HEK293 (cell line): ENCODE data around the gene ACAP3.

ENCODE experiments used
- CTCF ChIA-PET: fragments of 350-600 bp; formaldehyde crosslinking; extraction: SDS; loops from one replicate; lab custom pipeline; 2021; ENCODE audit warnings: antibody characterized with exemption; lab: Yijun Ruan, JAX
- POLR2A ChIA-PET: fragments of 300-600 bp; formaldehyde crosslinking; extraction: SDS; loops from one replicate; lab custom pipeline; 2020; ENCODE audit warnings: antibody characterized with exemption, inconsistent platforms; lab: Yijun Ruan, JAX
- H3K27ac ChIP-seq: fragments of 200-500 bp; sonication (Bioruptor generic); 2 replicates; pipeline ENCODE4 v1.5.1; 2014; ENCODE audit warnings: low read depth, low read length, control low read depth, inconsistent platforms; ENCODE audit errors: extremely low read depth
- H3K36me3 ChIP-seq, 2 experiments: fragments of 200-500 bp in 1 of 2; sonication (Bioruptor generic) in 1 of 2; 1 replicate in 1 of 2; 2 replicates in 1 of 2; pipeline ENCODE4 v1.5.1; 2014 to 2017; ENCODE audit warnings: inconsistent platforms in 2 of 2, low read length in 2 of 2; ENCODE audit not compliant: control insufficient read depth in 2 of 2, insufficient read depth in 1 of 2
- H3K4me1 ChIP-seq: fragments of 200-500 bp; sonication (Bioruptor generic); 2 replicates; pipeline ENCODE4 v1.5.1; 2014; ENCODE audit warnings: mild to moderate bottlenecking, low read length, inconsistent platforms; ENCODE audit not compliant: control insufficient read depth, insufficient read depth
- H3K4me3 ChIP-seq: 2 replicates; pipeline ENCODE4 v1.5.1; 2011; ENCODE audit warnings: low read depth, mild to moderate bottlenecking, control low read depth, low read length, moderate library complexity
- H3K9me3 ChIP-seq: fragments of 200-500 bp; sonication (Bioruptor generic); 2 replicates; pipeline ENCODE4 v1.5.1; 2014; ENCODE audit warnings: low read depth, low read length, inconsistent platforms; ENCODE audit not compliant: control insufficient read depth, insufficient read depth
- CTCF ChIP-seq: fragments of 450-650 bp; formaldehyde crosslinking; IDR thresholded peaks from 2 replicates; pipeline ENCODE4 v1.5.1; 2016; ENCODE audit warnings: missing biosample characterization, missing genetic modification characterization
- EGR2 ChIP-seq: fragments of 450-650 bp; formaldehyde crosslinking; IDR thresholded peaks from 2 replicates; pipeline ENCODE4 v1.5.1; 2016; ENCODE audit warnings: low read depth, missing biosample characterization, missing genetic modification characterization
- HIC1 ChIP-seq: fragments of 450-650 bp; formaldehyde crosslinking; IDR thresholded peaks from 2 replicates; pipeline ENCODE4 v1.5.1; 2016; ENCODE audit warnings: missing biosample characterization, missing genetic modification characterization
- IKZF3 ChIP-seq: fragments of 450-650 bp; IDR thresholded peaks from 2 replicates; pipeline ENCODE4 v1.5.0; 2018; ENCODE audit warnings: missing biosample characterization, mild to moderate bottlenecking, missing genetic modification characterization, moderate library complexity
- KLF1 ChIP-seq: fragments of 450-650 bp; formaldehyde crosslinking; IDR thresholded peaks from 2 replicates; pipeline ENCODE4 v1.5.1; 2016; ENCODE audit warnings: missing biosample characterization, missing genetic modification characterization
- OSR2 ChIP-seq: fragments of 450-650 bp; formaldehyde crosslinking; IDR thresholded peaks from 2 replicates; pipeline ENCODE4 v1.5.1; 2016; ENCODE audit warnings: missing biosample characterization, missing genetic modification characterization
- OVOL3 ChIP-seq: fragments of 450-650 bp; formaldehyde crosslinking; IDR thresholded peaks from 2 replicates; pipeline ENCODE4 v1.5.1; 2016; ENCODE audit warnings: missing biosample characterization, missing genetic modification characterization
- PRDM4 ChIP-seq: fragments of 450-650 bp; formaldehyde crosslinking; IDR thresholded peaks from 2 replicates; pipeline ENCODE4 v1.5.1; 2017; ENCODE audit warnings: missing biosample characterization, missing genetic modification characterization
- SP3 ChIP-seq: fragments of 450-650 bp; formaldehyde crosslinking; IDR thresholded peaks from 2 replicates; pipeline ENCODE4 v1.5.1; 2016; ENCODE audit warnings: missing biosample characterization, missing genetic modification characterization
- TCF7L2 ChIP-seq: IDR thresholded peaks from 2 replicates; pipeline ENCODE4 v1.6.1; 2011; ENCODE audit warnings: low read depth, mild to moderate bottlenecking, inconsistent platforms, low read length, moderate library complexity, borderline replicate concordance
- TRIM28 ChIP-seq: IDR thresholded peaks from 2 replicates; pipeline ENCODE4 v1.6.1; 2011; ENCODE audit warnings: low read length, control low read depth, borderline replicate concordance
- ZBTB1 ChIP-seq: fragments of 450-650 bp; formaldehyde crosslinking; IDR thresholded peaks from 2 replicates; pipeline ENCODE4 v1.5.1; 2016; ENCODE audit warnings: missing biosample characterization, missing genetic modification characterization
- ZBTB6 ChIP-seq: fragments of 450-650 bp; formaldehyde crosslinking; IDR thresholded peaks from 2 replicates; pipeline ENCODE4 v1.5.1; 2017; ENCODE audit warnings: missing biosample characterization, missing genetic modification characterization
- ZNF10 ChIP-seq: fragments of 450-650 bp; formaldehyde crosslinking; IDR thresholded peaks from 2 replicates; pipeline ENCODE4 v1.5.1; 2017; ENCODE audit warnings: missing biosample characterization, missing genetic modification characterization
- ZNF23 ChIP-seq: fragments of 450-650 bp; formaldehyde crosslinking; IDR thresholded peaks from 2 replicates; pipeline ENCODE4 v1.5.1; 2016; ENCODE audit warnings: missing biosample characterization, missing genetic modification characterization, borderline replicate concordance
- ZNF24 ChIP-seq: fragments of 450-650 bp; formaldehyde crosslinking; IDR thresholded peaks from 2 replicates; pipeline ENCODE4 v1.5.1; 2016; ENCODE audit warnings: missing biosample characterization, missing genetic modification characterization
- ZNF248 ChIP-seq: fragments of 450-650 bp; formaldehyde crosslinking; IDR thresholded peaks from 2 replicates; pipeline ENCODE4 v1.5.1; 2017; ENCODE audit warnings: missing biosample characterization, missing genetic modification characterization
- ZNF302 ChIP-seq: fragments of 450-650 bp; formaldehyde crosslinking; IDR thresholded peaks from 2 replicates; pipeline ENCODE4 v1.5.1; 2016; ENCODE audit warnings: missing biosample characterization, missing genetic modification characterization, low read depth
- ZNF341 ChIP-seq: fragments of 450-650 bp; formaldehyde crosslinking; IDR thresholded peaks from 2 replicates; pipeline ENCODE4; 2016; ENCODE audit warnings: low read depth, missing biosample characterization, missing genetic modification characterization
- ZNF362 ChIP-seq: fragments of 450-650 bp; formaldehyde crosslinking; IDR thresholded peaks from 2 replicates; pipeline ENCODE4 v1.5.1; 2016; ENCODE audit warnings: missing biosample characterization, missing genetic modification characterization
- ZNF423 ChIP-seq: fragments of 450-650 bp; formaldehyde crosslinking; IDR thresholded peaks from 2 replicates; pipeline ENCODE4 v1.5.1; 2016; ENCODE audit warnings: missing biosample characterization, missing genetic modification characterization
- ZNF514 ChIP-seq: fragments of 450-650 bp; formaldehyde crosslinking; IDR thresholded peaks from 2 replicates; pipeline ENCODE4 v1.5.1; 2016; ENCODE audit warnings: missing biosample characterization, missing genetic modification characterization
- ZNF529 ChIP-seq: fragments of 450-650 bp; formaldehyde crosslinking; IDR thresholded peaks from 2 replicates; pipeline ENCODE4 v1.5.1; 2017; ENCODE audit warnings: missing genetic modification characterization, missing biosample characterization; ENCODE audit not compliant: insufficient replicate concordance
- ZNF549 ChIP-seq: fragments of 450-650 bp; IDR thresholded peaks from 2 replicates; pipeline ENCODE4 v1.5.1; 2018; ENCODE audit warnings: missing biosample characterization, missing genetic modification characterization, mild to moderate bottlenecking, inconsistent platforms, moderate library complexity
- ZNF558 ChIP-seq: fragments of 450-650 bp; formaldehyde crosslinking; IDR thresholded peaks from 2 replicates; pipeline ENCODE4 v1.5.1; 2016; ENCODE audit warnings: missing biosample characterization, missing genetic modification characterization
- ZNF571 ChIP-seq: fragments of 450-650 bp; formaldehyde crosslinking; IDR thresholded peaks from 2 replicates; pipeline ENCODE4 v1.5.0; 2017; ENCODE audit warnings: missing biosample characterization, missing genetic modification characterization
- ZNF645 ChIP-seq: fragments of 450-650 bp; formaldehyde crosslinking; IDR thresholded peaks from 2 replicates; pipeline ENCODE4; 2016; ENCODE audit warnings: missing biosample characterization, missing genetic modification characterization
- ZNF658 ChIP-seq: fragments of 450-650 bp; formaldehyde crosslinking; IDR thresholded peaks from 2 replicates; pipeline ENCODE4; 2016; ENCODE audit warnings: missing biosample characterization, missing genetic modification characterization
- ZNF664 ChIP-seq: fragments of 450-650 bp; formaldehyde crosslinking; IDR thresholded peaks from 2 replicates; pipeline ENCODE4 v1.5.1; 2016; ENCODE audit warnings: missing biosample characterization, missing genetic modification characterization
- ZNF677 ChIP-seq: fragments of 450-650 bp; IDR thresholded peaks from 2 replicates; pipeline ENCODE4 v1.5.0; 2018; ENCODE audit warnings: missing biosample characterization, mild to moderate bottlenecking, missing genetic modification characterization, moderate library complexity

Gene ACAP3

GRCh38 chr1:1306070-1306660 lies 1.6 kb downstream of the ACAP3 start:
- ChIA-PET CTCF (no interaction called here), POLR2A (interaction anchor here (1.3 kb wide), 1 partner anchor 12 kb away, joined by 4 read pairs; no protein-coding TSS in a partner anchor)
- peaks cover 0 to 28% of the 10 kb centered on the region in 2 experiments; a peak in 2 of 3 replicates for H3K36me3 ChIP-seq
- H3K4me3 ChIP-seq = peak overlapping the region; percentile 63; the same call in 1 of the 2 replicates
- H3K4me1 ChIP-seq = peaks cover 20% of the 10 kb centered on the region
- no peaks in the 10 kb centered on the region for H3K9me3 ChIP-seq
- H3K27ac ChIP-seq = peak overlapping the region; percentile 43; the same call in 1 of the 2 replicates
- TF ChIP-seq ZNF549 (no peak), SP3 (tag by site-specific recombination) (no peak), IKZF3 (tag by site-specific recombination) (peak; percentile 50; the same call in 1 of the 2 replicates), ZNF341 (tag by site-specific recombination) (no peak), OSR2 (tag by site-specific recombination) (no peak), ZNF677 (tag by site-specific recombination) (no peak), CTCF (tag by site-specific recombination) (peak; percentile 18; the same call in 1 of the 2 replicates), ZNF658 (tag by site-specific recombination) (no peak), PRDM4 (no peak), ZNF529 (tag by site-specific recombination) (no peak), TCF7L2 (no peak), ZNF24 (no peak), HIC1 (no peak; the same call in 1 of the 2 replicates), ZNF514 (tag by site-specific recombination) (no peak), OVOL3 (tag by site-specific recombination) (no peak), ZNF423 (tag by site-specific recombination) (peak; percentile 45; the same call in 1 of the 2 replicates), ZNF23 (no peak), EGR2 (tag by site-specific recombination) (peak; percentile 46; the same call in 1 of the 2 replicates), ZNF248 (tag by site-specific recombination) (no peak), ZNF664 (no peak), ZNF558 (tag by site-specific recombination) (no peak), ZNF571 (tag by site-specific recombination) (no peak), ZNF302 (tag by site-specific recombination) (no peak), KLF1 (tag by site-specific recombination) (no peak), ZNF645 (no peak), ZNF362 (tag by site-specific recombination) (no peak), ZBTB1 (no peak), ZBTB6 (peak; percentile 23; the same call in 1 of the 2 replicates), ZNF10 (tag by site-specific recombination) (no peak), TRIM28 (no peak)
